ENCODE data around the gene HIPK2. TPM values are rescaled to one million over a fixed set of nuclear protein-coding genes. Genes with fewer than 3 reads are reported as not detected.

Gene HIPK2
- total RNA-seq, 1 donor from 2014 or later: 61.5 TPM

GRCh38 chr7:139631520-139632031, 146.2 kb downstream of the HIPK2 start:
- no peak overlapping the region for H3K4me3 Mint-ChIP-seq
- H3K27me3 Mint-ChIP-seq (ENCODE audit: low read depth): no peaks in the 10 kb centered on the region
- H3K36me3 Mint-ChIP-seq (ENCODE audit: low read depth): peaks cover 19% of the 10 kb centered on the region
- DNase-seq (ENCODE audit: low read depth, low spot score): no peak
- H3K9me3 Mint-ChIP-seq: no peaks in the 10 kb centered on the region
- TF ChIP-seq CTCF (conservative IDR thresholded peaks at IDR 0.05): no peak
- peaks cover 27% of the 10 kb centered on the region for H3K4me1 Mint-ChIP-seq
- no peak overlapping the region for H3K27ac Mint-ChIP-seq (ENCODE audit: unreplicated experiment)

- Mint-ChIP-seq H3K9me3 (no peaks in the 10 kb centered on the region), H3K4me3 (no peak overlapping the region), H3K4me1 (peaks cover 22% of the 10 kb centered on the region), H3K36me3 (ENCODE audit: low read depth) (peaks cover 19% of the 10 kb centered on the region), H3K27me3 (ENCODE audit: low read depth) (no peaks in the 10 kb centered on the region), H3K27ac (ENCODE audit: unreplicated experiment) (no peak overlapping the region)
- DNase-seq (ENCODE audit: low read depth, low spot score): no peak
- no peak for TF ChIP-seq CTCF (conservative IDR thresholded peaks at IDR 0.05)
These were observed 146.9 kb downstream of the HIPK2 start for GRCh38 chr7:139630643-139631519.

DNA sequence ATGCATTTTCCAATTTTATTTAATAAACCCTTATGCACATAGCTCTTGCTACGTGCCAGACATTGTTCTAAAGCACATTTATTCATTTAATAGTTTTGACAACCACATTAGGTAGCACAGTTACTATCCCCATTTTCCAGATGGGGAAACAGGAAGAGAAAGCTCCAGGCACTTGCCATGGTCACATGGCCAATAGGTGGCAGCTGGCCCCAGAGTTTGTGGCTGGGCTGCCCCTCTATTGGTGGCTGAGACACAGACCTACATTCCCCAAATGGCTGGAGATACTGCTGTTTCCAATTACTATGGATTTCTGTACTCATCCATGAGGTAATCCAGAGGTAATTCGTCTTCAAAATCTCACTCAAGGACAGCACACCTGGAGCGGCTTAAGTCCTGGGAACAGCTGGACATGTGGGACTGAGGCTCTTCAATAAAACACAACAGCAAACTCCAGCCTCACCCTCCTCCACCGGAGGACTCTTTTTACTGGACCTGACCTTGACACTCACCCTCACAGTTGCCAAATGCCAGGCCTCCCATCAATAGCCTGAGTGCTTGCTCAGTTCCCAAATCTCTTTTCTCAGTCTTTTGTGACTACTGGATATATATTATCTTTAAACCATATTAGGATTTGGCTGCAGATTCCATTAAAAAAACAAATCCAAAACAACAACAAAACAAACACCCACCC, 148.3 kb downstream of the HIPK2 start:
- TF ChIP-seq CTCF (conservative IDR thresholded peaks at IDR 0.05): no peak
- H3K9me3 Mint-ChIP-seq: no peaks in the 10 kb centered on the region
- no peaks in the 10 kb centered on the region for H3K27me3 Mint-ChIP-seq (ENCODE audit: low read depth)
- H3K4me1 Mint-ChIP-seq: peaks cover 14% of the 10 kb centered on the region
- no peak overlapping the region for H3K27ac Mint-ChIP-seq (ENCODE audit: unreplicated experiment)
- H3K4me3 Mint-ChIP-seq: no peak overlapping the region
- no peak for DNase-seq (ENCODE audit: low read depth, low spot score)
- H3K36me3 Mint-ChIP-seq (ENCODE audit: low read depth): peaks cover 31% of the 10 kb centered on the region

DNA sequence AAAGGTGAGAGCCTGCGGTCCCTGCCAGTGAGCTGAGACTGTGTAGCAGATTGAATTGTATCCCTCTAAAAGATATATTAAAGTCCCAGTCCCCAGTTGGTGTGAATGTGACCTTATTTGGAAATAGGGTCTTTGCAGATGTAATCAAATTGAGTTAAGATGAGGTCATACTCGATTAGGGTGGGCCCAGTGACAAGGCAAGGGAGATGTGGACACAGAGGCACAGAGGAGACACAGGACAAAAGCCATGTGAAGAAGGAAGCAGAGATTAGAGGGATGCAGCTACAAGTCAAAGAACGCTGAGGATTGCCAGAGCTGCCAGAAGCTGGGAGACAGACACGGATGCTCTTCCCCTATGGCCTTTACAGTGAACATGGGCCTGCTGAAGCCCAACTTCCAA, 150.0 kb downstream of the HIPK2 start:
- H3K27me3 Mint-ChIP-seq (ENCODE audit: low read depth): no peaks in the 10 kb centered on the region
- H3K4me3 Mint-ChIP-seq: no peak overlapping the region
- H3K27ac Mint-ChIP-seq (ENCODE audit: unreplicated experiment): peak overlapping the region; percentile 38
- peaks cover 18% of the 10 kb centered on the region for H3K4me1 Mint-ChIP-seq
- no peak for DNase-seq (ENCODE audit: low read depth, low spot score)
- no peaks in the 10 kb centered on the region for H3K9me3 Mint-ChIP-seq
- H3K36me3 Mint-ChIP-seq (ENCODE audit: low read depth): peaks cover 35% of the 10 kb centered on the region
- TF ChIP-seq CTCF (conservative IDR thresholded peaks at IDR 0.05): no peak

DNA sequence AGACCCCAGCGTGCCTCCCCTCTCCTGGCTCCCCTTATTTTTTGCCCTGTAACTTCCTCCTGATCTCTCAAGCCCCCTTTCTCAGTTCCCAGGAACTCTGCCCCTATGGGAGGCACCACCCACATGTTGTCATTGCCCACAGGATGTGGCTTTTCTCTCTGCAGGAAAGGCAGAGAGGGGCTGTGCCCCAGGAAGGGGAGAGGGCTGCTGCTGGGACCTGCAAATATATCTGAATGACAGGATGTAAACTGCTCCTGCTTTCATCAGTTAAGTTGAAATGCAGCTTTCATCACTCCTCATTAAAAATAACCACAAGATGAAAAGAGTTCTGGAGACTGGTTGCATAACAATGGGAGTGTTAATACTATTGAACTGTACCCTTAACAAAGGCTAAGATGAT, 151.0 kb downstream of the HIPK2 start:
- Mint-ChIP-seq H3K36me3 (ENCODE audit: low read depth) (peaks cover 35% of the 10 kb centered on the region), H3K27me3 (ENCODE audit: low read depth) (no peaks in the 10 kb centered on the region), H3K27ac (ENCODE audit: unreplicated experiment) (no peak overlapping the region), H3K4me3 (no peak overlapping the region), H3K4me1 (peaks cover 17% of the 10 kb centered on the region), H3K9me3 (no peaks in the 10 kb centered on the region)
- DNase-seq (ENCODE audit: low read depth, low spot score): no peak
- no peak for TF ChIP-seq CTCF (conservative IDR thresholded peaks at IDR 0.05)
